Activated T-cell treated with anti-CD3 and anti-CD28 coated beads for 1 hour (primary cell): ENCODE measurements around the gene RBM17.
"Not testable (repeated sequence)": the region's sequence is repeated elsewhere in the genome, so short reads cannot be mapped to it uniquely, and the experiment has no call there.

Source experiments
- DNase-seq: peaks from one replicate; pipeline ENCODE4 v3.0.0-alpha.2; 2020; ENCODE audit warnings: low read depth

The RBM17 gene, protein sequence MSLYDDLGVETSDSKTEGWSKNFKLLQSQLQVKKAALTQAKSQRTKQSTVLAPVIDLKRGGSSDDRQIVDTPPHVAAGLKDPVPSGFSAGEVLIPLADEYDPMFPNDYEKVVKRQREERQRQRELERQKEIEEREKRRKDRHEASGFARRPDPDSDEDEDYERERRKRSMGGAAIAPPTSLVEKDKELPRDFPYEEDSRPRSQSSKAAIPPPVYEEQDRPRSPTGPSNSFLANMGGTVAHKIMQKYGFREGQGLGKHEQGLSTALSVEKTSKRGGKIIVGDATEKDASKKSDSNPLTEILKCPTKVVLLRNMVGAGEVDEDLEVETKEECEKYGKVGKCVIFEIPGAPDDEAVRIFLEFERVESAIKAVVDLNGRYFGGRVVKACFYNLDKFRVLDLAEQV

DNA sequence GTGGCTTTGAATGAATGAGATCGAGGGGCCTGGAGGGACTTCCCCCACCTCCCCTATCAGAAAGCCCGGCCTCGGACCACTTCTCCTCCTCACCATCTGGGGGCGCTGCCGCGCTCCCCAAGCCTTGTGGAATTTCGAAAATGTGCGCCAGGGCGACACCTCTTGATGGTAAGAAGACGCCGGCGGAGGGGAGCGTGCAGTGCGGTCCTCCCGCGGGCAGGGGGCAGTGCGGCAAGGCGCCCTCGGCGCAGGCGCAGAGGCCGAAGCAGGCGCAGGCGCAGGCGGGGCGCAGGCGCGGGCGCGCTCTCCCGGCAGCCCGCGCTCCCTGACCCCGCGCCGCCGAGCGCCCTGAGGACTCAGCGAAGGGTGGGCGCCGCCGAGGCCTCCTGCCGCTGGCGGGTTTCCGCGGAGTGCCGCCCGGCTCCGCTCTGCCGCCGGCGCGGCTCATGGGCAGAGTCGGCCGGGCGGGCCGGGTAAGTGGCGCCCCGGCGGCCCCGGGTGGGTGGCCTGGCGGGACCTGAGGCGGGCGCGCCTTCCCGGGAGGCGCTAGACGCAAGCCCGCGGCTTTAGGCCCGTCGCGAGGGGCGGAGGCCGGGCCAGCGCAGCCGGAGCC lies at the start of gene RBM17:
Gene RBM17, plus strand, starts transcription at position 314 of the 613 bp plus-strand sequence. CDS start 8,032 bp downstream, outside the sequence.
- DNase-seq: peak; percentile 95

DNA sequence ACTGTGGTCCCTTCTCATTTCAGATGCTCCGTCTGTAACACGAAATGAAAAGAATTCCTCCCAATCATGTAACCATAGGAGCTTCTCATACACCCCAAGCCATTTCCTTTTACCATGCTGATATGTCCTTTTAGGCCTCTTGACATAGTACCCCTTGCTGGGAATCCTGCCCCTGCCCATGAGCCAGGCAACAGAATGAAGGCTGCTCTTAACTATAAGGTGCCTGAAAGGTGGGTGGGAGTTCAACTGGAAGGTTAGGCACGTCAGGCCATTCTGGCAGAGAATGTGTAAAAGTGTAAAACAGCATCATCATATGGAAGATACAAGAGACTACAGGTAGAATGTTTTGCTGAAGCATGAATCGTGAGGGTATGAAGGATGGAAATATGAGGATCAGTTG lies 49.1 kb upstream of the RBM17 start:
- no peak for DNase-seq

DNA sequence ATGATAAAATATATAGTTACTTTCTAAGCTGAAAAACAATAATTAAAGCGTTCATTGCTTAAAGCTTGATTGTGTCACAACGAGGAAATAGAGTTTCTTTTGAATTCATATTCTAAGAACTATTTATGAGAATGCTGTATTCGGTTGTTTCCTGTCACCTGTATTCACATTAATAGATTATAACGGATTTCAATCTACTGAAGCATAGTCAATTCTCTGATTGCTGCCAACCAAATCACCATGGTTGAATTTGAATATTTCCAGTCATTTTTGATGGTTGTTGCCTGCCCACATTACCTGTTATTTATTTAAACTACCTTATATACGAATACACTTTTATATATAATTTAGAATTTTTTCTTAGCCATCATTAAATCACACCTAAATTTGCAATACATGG lies 48.6 kb upstream of the RBM17 start:
- DNase-seq: no peak

DNA sequence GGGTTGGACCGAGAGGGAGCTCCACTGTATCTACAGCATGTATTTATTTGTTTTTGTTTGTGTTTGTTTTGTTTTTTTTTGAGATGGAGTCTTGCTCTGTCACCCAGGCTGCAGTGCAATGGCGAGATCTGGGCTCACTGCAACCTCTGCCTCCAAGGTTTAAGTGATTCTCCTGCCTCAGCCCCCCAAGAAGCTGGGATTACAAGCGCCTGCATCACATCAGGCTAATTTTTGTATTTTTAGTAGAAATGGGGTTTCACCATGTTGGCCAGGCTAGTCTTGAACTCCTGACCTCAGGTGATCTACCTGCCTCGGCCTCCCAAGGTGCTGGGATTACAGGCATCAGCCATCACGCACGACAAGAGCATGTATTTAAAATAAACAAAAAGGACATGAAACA lies 45.5 kb upstream of the RBM17 start:
- DNase-seq: not testable (repeated sequence)

DNA sequence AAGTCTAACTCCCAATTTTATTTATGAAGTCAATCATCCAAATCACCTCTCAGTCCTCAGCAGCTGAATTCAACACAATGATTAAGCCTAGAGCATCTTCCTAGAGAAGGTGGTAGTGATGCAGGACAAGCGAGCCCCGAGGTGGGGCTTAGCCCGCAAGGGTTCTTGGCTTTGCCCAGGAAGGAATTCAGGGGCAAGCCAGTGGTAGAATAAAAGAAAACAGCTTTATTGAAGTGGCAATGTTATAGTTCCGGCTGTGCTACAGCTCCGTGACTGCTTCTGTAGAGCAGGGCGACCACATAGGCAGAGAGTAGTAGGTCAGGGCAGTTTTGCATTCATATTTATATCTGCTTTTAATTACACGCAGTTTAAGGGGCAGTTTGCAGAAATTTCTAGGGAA lies 44.8 kb upstream of the RBM17 start:
- DNase-seq: no peak

DNA sequence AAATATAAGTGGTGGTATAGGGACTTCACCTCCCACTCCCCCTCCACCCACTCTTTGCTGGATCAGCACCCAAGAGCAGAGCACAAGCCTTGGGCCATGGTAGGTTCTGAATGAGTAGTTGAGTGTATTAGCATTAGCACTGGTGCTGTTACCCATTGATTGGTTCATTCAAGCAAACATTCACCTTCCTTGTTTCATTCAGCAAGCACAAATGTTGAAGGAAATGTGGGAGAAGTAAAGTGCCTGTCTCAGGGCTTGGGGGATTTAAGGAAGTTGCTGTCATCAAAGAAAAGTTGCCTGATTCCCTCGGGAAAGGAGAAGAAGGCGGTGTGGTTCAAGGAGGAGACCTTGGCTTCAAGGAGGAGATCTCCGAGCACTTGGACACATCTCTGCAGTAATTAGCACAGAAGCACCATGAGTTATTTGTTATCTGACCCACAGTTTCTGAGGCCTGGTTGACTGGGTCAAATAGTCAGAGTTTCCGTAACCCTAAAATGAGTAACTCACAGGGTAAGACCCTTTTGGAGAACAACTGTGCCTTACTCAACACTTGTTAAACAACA lies 44.0 kb upstream of the RBM17 start:
- DNase-seq: no peak

DNA sequence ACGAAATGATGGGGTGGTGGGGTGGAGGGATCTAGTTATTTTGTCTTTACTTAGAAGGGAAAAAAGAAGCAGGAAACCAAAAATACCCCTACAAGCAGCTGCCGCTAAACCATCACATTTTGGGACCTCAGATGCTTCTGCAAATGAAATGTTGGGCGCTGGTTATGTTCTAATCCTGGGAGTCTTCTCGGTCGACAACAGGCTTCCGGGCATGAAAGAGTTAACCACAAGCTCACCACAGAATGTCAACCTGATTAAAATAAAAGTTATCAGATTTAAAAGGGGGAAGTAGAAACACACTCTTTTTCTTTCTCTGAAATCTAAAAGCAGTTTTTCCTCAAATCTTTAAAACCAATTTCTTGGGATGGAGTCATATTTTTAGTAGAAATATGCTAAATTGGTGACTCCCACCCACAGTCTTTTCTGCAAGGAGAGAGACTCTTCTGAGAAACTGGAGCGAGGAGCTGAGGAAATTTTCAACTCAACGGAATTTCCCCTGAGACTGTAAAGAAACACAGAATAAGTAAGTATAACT lies 43.5 kb upstream of the RBM17 start:
- DNase-seq: no peak

DNA sequence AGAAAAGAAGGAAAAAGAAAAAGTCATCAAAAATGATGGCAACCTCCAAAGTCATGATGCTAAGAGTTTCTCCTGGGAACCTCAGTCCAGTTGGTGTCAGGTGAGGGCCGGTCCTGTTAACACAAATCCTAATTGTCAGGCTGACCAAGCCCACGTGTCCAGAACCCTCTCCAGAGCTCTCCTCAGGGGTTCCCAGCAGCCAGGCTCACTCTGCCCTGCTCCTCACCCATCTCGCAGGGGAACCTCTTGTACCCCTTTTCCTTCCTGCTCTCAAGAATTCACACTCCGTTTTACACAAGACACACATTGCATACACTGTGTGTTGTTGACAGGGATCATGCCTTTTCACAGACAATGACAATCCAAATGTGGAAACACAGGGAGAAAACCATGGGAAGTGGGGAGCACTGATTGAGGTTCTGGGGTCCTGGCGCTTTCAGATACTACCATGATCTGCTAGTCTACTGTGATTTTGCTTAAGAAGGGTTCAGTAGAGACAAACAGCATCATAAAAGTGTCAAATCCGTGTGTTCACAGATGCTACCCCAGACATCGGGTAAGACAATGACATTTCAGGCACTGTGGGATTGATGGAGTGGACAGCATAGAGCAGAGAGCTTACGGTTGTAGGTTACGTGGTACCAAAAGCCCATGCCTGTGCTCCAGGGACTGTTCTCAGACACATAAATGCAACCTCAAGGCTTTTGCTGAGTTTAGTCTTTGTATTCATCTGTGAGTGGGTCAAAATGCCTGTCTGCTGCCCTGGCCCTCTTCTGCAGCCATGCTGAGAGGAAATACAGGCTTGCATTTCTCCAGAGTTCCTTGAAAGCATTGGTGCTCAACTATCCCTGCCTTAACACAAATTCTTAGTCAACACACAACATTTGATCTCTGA lies 42.7 kb upstream of the RBM17 start:
- DNase-seq: no peak

DNA sequence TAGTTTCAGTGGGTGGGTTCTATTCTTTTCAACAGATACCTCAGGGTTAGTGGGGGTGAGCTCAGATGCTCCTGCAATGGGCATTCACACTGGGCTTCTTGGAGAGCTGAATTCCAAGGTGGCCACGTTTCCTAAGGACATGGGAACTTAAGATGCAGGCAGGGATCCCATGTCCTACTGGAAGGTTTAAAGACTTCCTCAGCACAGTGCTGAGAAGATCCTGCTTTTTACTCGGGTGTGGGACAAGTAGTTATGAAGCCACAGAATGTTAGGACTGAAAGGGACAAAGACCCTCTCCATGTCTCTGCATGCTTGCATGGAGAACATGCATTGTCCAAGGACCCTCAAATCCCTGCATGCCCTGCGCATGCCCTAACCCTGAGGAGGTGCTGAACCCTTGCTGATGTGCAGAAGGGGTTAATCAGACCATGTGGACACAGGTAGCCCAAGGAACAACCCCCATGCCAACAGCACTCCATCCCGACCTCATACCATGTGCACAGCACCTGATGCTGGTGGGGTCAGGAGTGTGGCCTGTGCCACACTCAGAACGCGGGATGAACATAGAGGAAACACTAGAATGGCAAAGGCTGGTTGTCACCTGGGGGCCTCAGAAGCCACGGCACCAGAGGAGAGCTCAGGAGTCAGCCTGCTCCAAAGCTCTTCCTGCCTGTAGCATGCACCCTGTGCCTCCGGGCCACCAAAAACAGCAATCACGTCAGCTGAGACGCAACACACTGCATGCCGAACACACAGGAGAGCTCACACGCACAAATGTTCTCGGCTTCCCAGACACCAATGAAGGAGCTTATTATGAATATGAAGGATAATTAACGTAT lies 41.8 kb upstream of the RBM17 start:
- DNase-seq: no peak

DNA sequence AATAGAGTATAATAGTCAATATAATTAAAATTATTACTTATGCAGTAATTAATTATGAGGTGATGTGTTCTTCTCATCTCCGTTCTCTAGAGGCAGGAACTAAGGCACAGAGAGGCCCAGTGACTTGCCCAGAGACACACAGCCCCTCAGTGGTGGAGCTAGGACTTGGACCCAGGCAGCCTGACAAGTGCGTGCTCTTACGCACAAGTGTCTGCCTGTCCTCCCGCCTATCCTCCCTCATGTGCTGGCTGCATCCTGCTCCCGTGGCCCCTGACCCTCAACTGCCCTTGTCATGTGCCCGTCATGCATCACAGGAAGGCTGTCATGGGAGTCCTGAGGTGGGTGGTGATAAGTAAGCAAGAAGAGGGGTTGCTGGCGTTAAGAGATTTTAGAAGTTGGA lies 41.0 kb upstream of the RBM17 start:
- no peak for DNase-seq

DNA sequence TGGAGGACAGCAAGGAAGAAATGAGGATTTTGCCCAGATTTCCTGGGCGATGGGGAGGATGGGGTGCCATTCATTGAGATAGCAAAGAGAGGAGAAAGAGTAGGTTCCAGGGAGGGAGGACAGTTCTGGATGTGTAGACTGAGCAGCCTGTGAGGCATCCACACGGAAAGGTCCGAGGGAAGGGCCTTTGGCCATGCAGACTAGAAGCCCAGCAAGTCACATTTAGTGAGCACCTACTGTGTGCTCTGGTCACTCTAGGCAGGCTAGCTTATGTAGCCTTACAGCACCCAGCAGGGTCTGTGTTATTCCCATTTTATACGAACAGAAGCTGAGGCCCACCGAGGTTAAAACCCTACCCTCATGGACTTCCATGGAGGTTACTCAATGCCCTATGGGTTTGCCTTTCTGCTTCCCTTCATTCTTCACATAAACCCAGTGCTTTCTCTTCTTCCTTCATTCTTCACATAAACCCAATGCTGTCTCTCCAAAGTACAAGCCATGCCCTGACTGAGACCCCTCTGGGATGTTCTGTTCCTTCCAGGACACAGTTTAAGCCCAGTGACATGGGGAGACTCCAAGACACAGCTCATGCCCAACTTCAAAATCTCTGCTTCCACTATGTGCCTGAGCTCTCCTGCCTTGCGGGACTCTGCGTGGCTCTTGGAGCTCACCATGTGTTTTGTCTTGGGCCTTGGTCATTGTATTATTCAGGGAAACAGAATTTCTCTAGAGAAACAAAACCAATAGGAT lies 40.4 kb upstream of the RBM17 start:
- no peak for DNase-seq

DNA sequence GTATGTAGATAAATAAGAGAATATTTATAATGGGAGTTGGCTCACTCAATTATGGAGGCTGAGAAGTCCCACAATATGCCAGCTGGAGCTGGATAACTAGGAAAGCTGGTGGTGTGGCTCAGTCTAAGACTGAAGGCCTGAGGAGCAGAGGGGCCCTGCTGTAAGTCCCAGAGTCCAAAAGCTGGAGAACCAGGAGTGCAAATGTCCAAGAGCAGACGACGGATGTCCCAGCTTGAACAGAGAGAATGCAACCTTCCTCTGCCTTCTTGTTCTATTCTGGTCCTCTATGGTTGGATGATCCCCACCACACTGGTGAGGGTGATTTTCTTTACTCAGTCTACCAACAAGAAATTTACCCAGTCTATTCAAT lies 39.8 kb upstream of the RBM17 start:
- no peak for DNase-seq

DNA sequence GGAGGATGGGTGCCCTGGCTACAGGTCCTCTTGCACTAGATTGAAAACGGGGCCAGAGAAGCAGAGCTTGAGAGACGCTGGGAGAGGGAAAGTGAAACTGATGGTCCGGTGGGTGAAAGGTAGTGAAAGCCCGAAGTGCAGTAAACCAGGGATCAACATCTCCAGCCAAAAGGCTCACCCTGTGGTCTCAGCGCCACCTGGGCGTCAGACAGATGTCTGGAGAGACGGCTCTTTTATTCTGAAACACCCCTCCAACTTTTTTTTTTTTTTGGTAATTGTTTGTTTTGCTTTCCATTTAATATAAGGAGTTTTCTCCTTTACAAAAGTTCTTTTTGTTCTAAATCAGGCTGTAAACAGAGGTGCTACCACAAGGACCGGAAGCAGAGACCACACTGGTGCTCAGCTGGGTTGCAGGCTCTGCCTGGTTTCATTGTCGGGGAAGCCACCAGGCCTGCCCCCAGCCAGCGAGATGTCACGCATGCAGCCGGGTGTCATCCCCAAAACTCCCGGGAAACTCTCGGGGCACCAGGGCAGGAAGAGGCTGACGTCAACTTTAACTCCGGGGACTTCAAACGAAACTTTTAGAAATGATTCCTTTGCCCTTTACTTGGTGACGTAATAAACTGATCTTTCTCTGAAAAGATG lies 37.9 kb upstream of the RBM17 start:
- DNase-seq: peak; percentile 69

DNA sequence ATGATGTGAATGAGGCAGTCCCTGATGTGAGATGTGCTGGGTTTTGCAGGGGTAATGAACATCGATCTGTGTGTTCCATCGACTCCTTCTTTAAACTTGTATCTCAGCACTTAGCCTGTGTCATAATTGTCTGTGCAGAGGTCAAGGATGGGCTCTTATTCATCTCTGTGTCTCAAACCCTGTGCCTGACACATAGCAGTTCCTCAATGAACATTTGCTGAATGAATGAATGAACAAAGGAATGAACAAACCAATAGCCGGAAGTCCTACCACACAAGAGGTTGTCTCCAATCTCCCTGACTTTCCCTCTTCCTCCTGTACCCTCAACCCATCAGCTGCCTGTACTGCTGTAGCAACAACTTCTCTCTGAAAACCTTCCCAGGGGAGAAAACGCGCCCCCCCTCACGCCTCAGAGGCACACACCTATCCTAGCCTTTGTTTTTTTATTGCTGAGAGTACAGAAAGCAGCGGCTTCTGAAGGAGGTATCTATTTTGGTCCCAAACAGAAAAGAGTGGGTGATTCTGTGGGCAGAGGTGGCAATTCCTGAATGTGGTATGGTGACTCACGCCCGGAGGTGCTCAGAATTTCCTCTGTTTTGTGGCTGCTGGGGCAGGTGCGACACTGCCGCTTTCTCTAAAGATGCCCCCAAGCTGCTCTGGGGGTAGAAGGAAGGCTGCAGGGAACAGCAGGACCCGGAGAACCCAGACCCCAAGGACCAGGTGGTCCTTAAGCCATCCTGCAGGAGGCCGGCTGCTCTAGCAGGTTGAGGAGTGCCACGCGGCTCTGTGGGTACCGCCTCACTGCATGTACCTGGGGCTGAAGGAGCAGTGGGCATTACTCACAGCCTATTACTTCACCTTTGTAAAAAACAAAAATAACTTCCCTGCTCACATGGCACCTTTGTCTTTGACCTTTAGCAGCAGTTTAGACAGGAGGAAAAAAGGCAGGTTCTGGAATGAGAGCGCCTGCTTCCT lies 36.3 kb upstream of the RBM17 start:
- DNase-seq: peak; percentile 55

DNA sequence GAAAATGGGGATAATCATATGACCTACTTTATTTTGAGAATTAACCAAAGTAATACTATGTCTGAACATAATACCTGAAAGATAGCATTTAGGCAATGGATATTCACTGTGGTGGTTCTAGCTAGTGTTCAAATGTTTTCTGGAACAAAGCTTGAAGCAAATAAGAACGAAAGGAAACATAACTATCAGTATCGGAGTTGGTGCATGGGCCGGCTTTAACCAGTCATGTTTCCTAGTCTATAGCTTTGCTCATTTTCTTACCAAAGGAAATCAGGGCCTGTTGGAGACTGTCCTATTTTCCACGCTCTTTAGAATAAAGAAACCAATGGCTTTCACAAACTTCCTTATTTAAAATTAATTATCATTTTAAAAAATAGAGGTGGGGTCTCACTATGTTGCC lies 35.5 kb upstream of the RBM17 start:
- DNase-seq: no peak

DNA sequence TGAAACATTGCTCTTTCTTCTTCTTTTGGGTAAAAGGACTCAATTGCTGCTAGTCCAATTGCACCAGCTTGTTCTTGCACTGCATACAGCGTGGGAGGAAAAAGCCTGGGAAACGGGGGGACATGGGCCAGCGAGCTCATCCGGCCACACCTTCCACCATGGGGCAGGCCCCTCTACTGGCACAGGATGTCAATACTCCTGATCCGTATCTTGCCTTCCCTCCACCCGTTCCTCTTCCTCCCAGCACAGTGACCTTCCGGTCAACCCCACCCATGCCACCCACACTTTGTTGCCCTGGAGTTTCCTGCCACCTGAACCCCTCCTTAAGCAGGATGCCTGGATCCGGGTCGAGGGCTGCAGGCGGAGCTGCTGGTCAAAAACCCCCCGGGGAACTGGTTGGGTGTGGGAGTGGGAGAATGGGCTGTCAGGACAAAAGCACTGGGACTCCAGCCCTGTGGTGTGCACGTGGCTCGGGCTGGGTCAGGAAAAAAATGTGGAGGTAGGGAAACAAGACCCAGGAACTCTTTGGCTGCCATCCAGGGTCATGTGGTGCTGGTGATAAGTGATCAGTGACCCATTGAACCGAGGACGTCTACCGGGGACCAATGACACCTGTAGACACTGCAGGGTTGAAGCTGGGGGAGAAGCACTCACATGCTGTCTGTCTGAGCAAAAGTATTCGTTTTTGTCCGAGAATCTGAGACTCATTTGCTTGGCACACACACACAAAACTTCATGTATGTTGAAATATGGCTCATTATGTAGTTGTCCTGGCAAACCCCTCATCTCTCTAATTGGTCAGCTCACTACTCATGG lies 34.8 kb upstream of the RBM17 start:
- DNase-seq: no peak

DNA sequence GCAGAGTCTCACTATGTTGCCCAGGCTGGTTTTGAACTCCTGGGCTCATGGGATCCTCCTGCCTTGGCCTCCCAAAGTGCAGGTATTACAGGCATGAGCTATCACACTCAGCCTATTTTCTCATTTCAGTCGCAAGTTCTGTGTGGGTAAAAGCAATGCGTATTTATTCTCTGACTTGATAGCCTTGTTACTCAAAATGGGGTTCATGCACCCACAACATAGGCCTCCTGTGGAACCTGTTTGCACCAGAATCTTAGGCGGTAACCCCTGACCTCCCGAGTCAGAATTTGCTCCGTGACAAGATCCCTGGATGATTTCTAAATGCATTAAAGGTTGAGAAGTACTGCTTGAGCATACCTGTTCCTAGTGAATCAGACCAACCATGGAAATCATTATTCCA lies 34.0 kb upstream of the RBM17 start:
- no peak for DNase-seq

DNA sequence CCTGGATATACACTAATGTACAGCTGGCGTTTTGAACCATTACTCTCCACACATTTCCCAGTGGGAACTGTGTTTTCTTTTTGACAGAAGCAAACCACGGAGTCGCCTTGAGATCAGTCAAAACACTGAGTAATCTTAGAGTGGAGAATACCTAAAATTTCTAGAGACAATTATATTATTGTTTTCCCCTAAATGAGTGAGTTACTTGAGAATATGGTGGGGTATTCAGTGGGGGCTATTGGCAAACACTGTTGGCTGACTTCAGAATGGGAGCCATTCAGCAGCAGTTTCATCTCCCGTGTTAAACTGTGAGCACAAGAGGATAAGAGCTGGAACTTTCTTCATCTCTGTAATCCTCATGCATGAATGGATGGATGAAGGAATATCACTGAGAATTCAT lies 32.9 kb upstream of the RBM17 start:
- no peak for DNase-seq
